Measurements from ENCODE around the gene PKD1L1.

Gene PKD1L1

GRCh38 chr7:47843291-47843690, 105.0 kb downstream of the PKD1L1 start:
- no peak for TF ChIP-seq MAX (IDR thresholded peaks at IDR 0.05; ENCODE audit: low read depth, low read length)
- TF ChIP-seq POLR2A (IDR thresholded peaks at IDR 0.05; ENCODE audit: extremely low read depth, insufficient read length): no peak
- TF ChIP-seq MYC (IDR thresholded peaks at IDR 0.05; ENCODE audit: low read depth, low read length): no peak
- TF ChIP-seq CTCF (IDR thresholded peaks at IDR 0.05; ENCODE audit: low read depth, low read length): no peak
- DNase-seq (ENCODE audit: low read depth): no peak

GRCh38 chr7:47839381-47839780, 108.9 kb downstream of the PKD1L1 start:
- H3K4me3 ChIP-seq (ENCODE audit: low read depth, low read length): no peak overlapping the region
- TF ChIP-seq MAX (IDR thresholded peaks at IDR 0.05; ENCODE audit: low read depth, low read length) (no peak), CTCF (IDR thresholded peaks at IDR 0.05; ENCODE audit: low read depth, low read length) (no peak), MYC (IDR thresholded peaks at IDR 0.05; ENCODE audit: low read depth, low read length) (no peak), POLR2A (IDR thresholded peaks at IDR 0.05; ENCODE audit: extremely low read depth, insufficient read length) (no peak)

More at GRCh38 chr7:47843291-47843690, 105.0 kb downstream of the PKD1L1 start:
- no peak overlapping the region for H3K4me3 ChIP-seq (ENCODE audit: low read depth, low read length)

GRCh38 chr7:47837826-47838225, 110.4 kb downstream of the PKD1L1 start:
- TF ChIP-seq CTCF (IDR thresholded peaks at IDR 0.05; ENCODE audit: low read depth, low read length) (no peak), POLR2A (IDR thresholded peaks at IDR 0.05; ENCODE audit: extremely low read depth, insufficient read length) (no peak), MAX (IDR thresholded peaks at IDR 0.05; ENCODE audit: low read depth, low read length) (no peak)

More at GRCh38 chr7:47839381-47839780, 108.9 kb downstream of the PKD1L1 start:
- no peak for DNase-seq (ENCODE audit: low read depth)

GRCh38 chr7:47836503-47837202, 111.6 kb downstream of the PKD1L1 start:
- no peak for DNase-seq (ENCODE audit: low read depth)
- no peak for TF ChIP-seq MAX (IDR thresholded peaks at IDR 0.05; ENCODE audit: low read depth, low read length)
- no peak for TF ChIP-seq CTCF (IDR thresholded peaks at IDR 0.05; ENCODE audit: low read depth, low read length)
- TF ChIP-seq MYC (IDR thresholded peaks at IDR 0.05; ENCODE audit: low read depth, low read length): no peak
- TF ChIP-seq POLR2A (IDR thresholded peaks at IDR 0.05; ENCODE audit: extremely low read depth, insufficient read length): no peak
- H3K4me3 ChIP-seq (ENCODE audit: low read depth, low read length): no peak overlapping the region

More at GRCh38 chr7:47837826-47838225, 110.4 kb downstream of the PKD1L1 start:
- DNase-seq (ENCODE audit: low read depth): no peak
- H3K4me3 ChIP-seq (ENCODE audit: low read depth, low read length): no peak overlapping the region

GRCh38 chr7:47836080-47836479, 112.2 kb downstream of the PKD1L1 start:
- TF ChIP-seq CTCF (IDR thresholded peaks at IDR 0.05; ENCODE audit: low read depth, low read length) (no peak), MAX (IDR thresholded peaks at IDR 0.05; ENCODE audit: low read depth, low read length) (no peak), MYC (IDR thresholded peaks at IDR 0.05; ENCODE audit: low read depth, low read length) (no peak), POLR2A (IDR thresholded peaks at IDR 0.05; ENCODE audit: extremely low read depth, insufficient read length) (no peak)
- no peak for DNase-seq (ENCODE audit: low read depth)
- H3K4me3 ChIP-seq (ENCODE audit: low read depth, low read length): no peak overlapping the region

All from NB4 (cell line).